WTC11 (cell line): Measurements from ENCODE around the gene ADCY3. TPM values are rescaled to one million over a fixed set of nuclear protein-coding genes. Genes with fewer than 3 reads are reported as not detected.

Experiments
- ATAC-seq: fragments of 200-7000 bp; cut with Tn5 transposase; 2 replicates; pipeline ENCODE4 v1.10.0; 2021; ENCODE audit warnings: mild to moderate bottlenecking, moderate library complexity
- CTCF ChIA-PET: fragments of 300-600 bp; sonication (Branson Sonifier 250); formaldehyde crosslinking; loops from one replicate; lab custom pipeline; 2021; ENCODE audit warnings: antibody characterized with exemption; lab: Charles Lee
- POLR2A ChIA-PET: fragments of 350-600 bp; sonication (Branson Sonifier 250); formaldehyde crosslinking; loops from one replicate; lab custom pipeline; 2021; ENCODE audit warnings: antibody characterized with exemption; lab: Charles Lee
- DNase-seq: peaks from one replicate; pipeline ENCODE4 v3.0.0; 2021; ENCODE audit warnings: low spot score
- H3K27ac Mint-ChIP-seq: 2 replicates; pipeline ENCODE4 v1.8.0; 2021; ENCODE audit warnings: mixed read lengths
- H3K27me3 Mint-ChIP-seq: 2 replicates; pipeline ENCODE4 v1.8.0; 2021; ENCODE audit warnings: low read depth, mild to moderate bottlenecking, moderate library complexity, mixed read lengths
- H3K36me3 Mint-ChIP-seq: 2 replicates; pipeline ENCODE4 v1.8.0; 2021; ENCODE audit warnings: mixed read lengths
- H3K4me1 Mint-ChIP-seq: 2 replicates; pipeline ENCODE4 v1.8.0; 2022; ENCODE audit warnings: mixed read lengths
- H3K4me3 Mint-ChIP-seq: 2 replicates; pipeline ENCODE4 v1.8.0; 2021; ENCODE audit warnings: mild to moderate bottlenecking, moderate library complexity, mixed read lengths
- H3K9me3 Mint-ChIP-seq: 2 replicates; pipeline ENCODE4 v1.8.0; 2021; ENCODE audit warnings: mixed read lengths
- ELF4 ChIP-seq: sonication (generic); formaldehyde crosslinking; IDR thresholded peaks from 2 replicates; pipeline ENCODE4 v1.8.1; 2022; ENCODE audit warnings: low read depth, mild to moderate bottlenecking, moderate library complexity, missing genetic modification reagents
- FOXK1 ChIP-seq: sonication (generic); formaldehyde crosslinking; IDR thresholded peaks from 2 replicates; pipeline ENCODE4 v1.8.0; 2022; ENCODE audit warnings: mild to moderate bottlenecking, moderate library complexity, missing genetic modification reagents
- GABPB1 ChIP-seq: sonication (generic); formaldehyde crosslinking; IDR thresholded peaks from 2 replicates; pipeline ENCODE4 v1.8.1; 2023; ENCODE audit warnings: mild to moderate bottlenecking, missing genetic modification reagents
- MYBL2 ChIP-seq: sonication (generic); formaldehyde crosslinking; IDR thresholded peaks from 2 replicates; pipeline ENCODE4 v1.8.1; 2023; ENCODE audit warnings: mild to moderate bottlenecking, moderate library complexity, missing genetic modification reagents
- NR3C1 ChIP-seq: sonication (generic); formaldehyde crosslinking; conservative IDR thresholded peaks from 2 replicates; pipeline ENCODE4 v1.8.1; 2023; ENCODE audit warnings: low read depth, mild to moderate bottlenecking, missing genetic modification reagents
- RELA ChIP-seq: sonication (generic); formaldehyde crosslinking; IDR thresholded peaks from 2 replicates; pipeline ENCODE4 v1.8.1; 2022; ENCODE audit warnings: missing genetic modification reagents, mild to moderate bottlenecking, borderline replicate concordance
- RORB ChIP-seq: fragments of 250-450 bp; sonication (Bioruptor Pico); IDR thresholded peaks from 2 replicates; pipeline ENCODE4 v1.9.0; 2021; ENCODE audit warnings: mild to moderate bottlenecking
- SP1 ChIP-seq: sonication (generic); formaldehyde crosslinking; conservative IDR thresholded peaks from 2 replicates; pipeline ENCODE4 v1.8.1; 2022; ENCODE audit warnings: missing genetic modification reagents
- TP53 ChIP-seq: sonication (generic); formaldehyde crosslinking; IDR thresholded peaks from 2 replicates; pipeline ENCODE4 v1.8.1; 2023; ENCODE audit warnings: mild to moderate bottlenecking, missing genetic modification reagents
- total RNA-seq: library from RNA; stranded (reverse); gene quantifications from 3 replicates; pipeline ENCODE4 v1.2.3, GENCODE V29; 2021
- TF ChIP-seq, protein P1 (sequence below): sonication (generic); formaldehyde crosslinking; IDR thresholded peaks from 2 replicates; pipeline ENCODE4 v1.8.1; 2023; ENCODE audit warnings: mild to moderate bottlenecking, missing genetic modification reagents
- TF ChIP-seq, protein P2 (sequence below): sonication (generic); formaldehyde crosslinking; IDR thresholded peaks from 2 replicates; pipeline ENCODE4 v1.8.1; 2023; ENCODE audit warnings: mild to moderate bottlenecking, missing genetic modification reagents, moderate library complexity
- TF ChIP-seq, protein P3 (sequence below): sonication (generic); formaldehyde crosslinking; IDR thresholded peaks from 2 replicates; pipeline ENCODE4 v1.8.0; 2023; ENCODE audit warnings: mild to moderate bottlenecking, missing genetic modification reagents
- TF ChIP-seq, protein P4 (sequence below): sonication (generic); formaldehyde crosslinking; IDR thresholded peaks from 2 replicates; pipeline ENCODE4 v1.8.0; 2023; ENCODE audit warnings: missing genetic modification reagents, mild to moderate bottlenecking, borderline replicate concordance
- TF ChIP-seq, protein P5 (sequence below): sonication (generic); formaldehyde crosslinking; IDR thresholded peaks from 2 replicates; pipeline ENCODE4 v1.8.1; 2022; ENCODE audit warnings: low read depth, missing genetic modification reagents, borderline replicate concordance
- TF ChIP-seq, protein P6 (sequence below): sonication (generic); formaldehyde crosslinking; IDR thresholded peaks from 2 replicates; pipeline ENCODE4 v1.8.1; 2022; ENCODE audit warnings: low read depth, mild to moderate bottlenecking, moderate library complexity, missing genetic modification reagents, borderline replicate concordance
- TF ChIP-seq, protein P7 (sequence below): sonication (generic); formaldehyde crosslinking; IDR thresholded peaks from 2 replicates; pipeline ENCODE4 v1.8.1; 2023; ENCODE audit warnings: mild to moderate bottlenecking, missing genetic modification reagents

ADCY3 gene
- total RNA-seq, 1 experiment from 2014 or later: 37.1 TPM

DNA sequence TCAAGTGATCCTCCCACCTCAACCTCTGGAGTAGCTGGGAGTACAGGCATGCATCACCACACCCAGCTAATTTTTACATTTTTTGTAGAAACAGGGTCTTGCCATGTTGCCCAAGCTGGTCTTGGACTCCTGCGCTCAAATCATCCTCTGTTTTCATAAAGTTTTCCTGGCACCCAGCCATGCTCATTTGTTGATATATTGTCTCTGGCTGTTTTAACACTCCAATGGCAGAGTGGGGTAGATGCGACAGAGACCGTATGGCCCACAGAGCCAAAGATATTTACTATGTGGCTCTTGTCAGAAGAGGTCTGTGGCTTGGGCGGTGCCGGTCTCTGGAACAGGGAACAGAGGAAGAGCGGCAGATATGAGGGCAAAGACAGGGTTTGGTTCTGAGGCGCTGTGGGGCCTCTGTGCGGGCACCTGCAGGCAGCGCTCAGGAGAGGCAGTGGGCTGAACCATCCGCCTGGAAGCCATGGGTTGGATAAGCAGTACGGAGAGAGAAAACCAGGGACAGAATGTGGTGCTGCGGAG lies 76.6 kb downstream of the ADCY3 start:
- no peak overlapping the region for H3K27ac Mint-ChIP-seq
- TF ChIP-seq RORB (CRISPR knock-in tag) (no peak), SP1 (CRISPR knock-in tag) (no peak), RELA (no peak), NR3C1 (CRISPR knock-in tag) (no peak), GABPB1 (CRISPR knock-in tag) (no peak), FOXK1 (no peak), MYBL2 (CRISPR knock-in tag) (no peak), ELF4 (CRISPR knock-in tag) (no peak), TP53 (CRISPR knock-in tag) (no peak)
- TF ChIP-seq, protein P1, sequence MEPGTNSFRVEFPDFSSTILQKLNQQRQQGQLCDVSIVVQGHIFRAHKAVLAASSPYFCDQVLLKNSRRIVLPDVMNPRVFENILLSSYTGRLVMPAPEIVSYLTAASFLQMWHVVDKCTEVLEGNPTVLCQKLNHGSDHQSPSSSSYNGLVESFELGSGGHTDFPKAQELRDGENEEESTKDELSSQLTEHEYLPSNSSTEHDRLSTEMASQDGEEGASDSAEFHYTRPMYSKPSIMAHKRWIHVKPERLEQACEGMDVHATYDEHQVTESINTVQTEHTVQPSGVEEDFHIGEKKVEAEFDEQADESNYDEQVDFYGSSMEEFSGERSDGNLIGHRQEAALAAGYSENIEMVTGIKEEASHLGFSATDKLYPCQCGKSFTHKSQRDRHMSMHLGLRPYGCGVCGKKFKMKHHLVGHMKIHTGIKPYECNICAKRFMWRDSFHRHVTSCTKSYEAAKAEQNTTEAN: no peak
- TF ChIP-seq, protein P2, sequence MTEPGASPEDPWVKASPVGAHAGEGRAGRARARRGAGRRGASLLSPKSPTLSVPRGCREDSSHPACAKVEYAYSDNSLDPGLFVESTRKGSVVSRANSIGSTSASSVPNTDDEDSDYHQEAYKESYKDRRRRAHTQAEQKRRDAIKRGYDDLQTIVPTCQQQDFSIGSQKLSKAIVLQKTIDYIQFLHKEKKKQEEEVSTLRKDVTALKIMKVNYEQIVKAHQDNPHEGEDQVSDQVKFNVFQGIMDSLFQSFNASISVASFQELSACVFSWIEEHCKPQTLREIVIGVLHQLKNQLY (CRISPR knock-in tag): no peak
- TF ChIP-seq, protein P3, sequence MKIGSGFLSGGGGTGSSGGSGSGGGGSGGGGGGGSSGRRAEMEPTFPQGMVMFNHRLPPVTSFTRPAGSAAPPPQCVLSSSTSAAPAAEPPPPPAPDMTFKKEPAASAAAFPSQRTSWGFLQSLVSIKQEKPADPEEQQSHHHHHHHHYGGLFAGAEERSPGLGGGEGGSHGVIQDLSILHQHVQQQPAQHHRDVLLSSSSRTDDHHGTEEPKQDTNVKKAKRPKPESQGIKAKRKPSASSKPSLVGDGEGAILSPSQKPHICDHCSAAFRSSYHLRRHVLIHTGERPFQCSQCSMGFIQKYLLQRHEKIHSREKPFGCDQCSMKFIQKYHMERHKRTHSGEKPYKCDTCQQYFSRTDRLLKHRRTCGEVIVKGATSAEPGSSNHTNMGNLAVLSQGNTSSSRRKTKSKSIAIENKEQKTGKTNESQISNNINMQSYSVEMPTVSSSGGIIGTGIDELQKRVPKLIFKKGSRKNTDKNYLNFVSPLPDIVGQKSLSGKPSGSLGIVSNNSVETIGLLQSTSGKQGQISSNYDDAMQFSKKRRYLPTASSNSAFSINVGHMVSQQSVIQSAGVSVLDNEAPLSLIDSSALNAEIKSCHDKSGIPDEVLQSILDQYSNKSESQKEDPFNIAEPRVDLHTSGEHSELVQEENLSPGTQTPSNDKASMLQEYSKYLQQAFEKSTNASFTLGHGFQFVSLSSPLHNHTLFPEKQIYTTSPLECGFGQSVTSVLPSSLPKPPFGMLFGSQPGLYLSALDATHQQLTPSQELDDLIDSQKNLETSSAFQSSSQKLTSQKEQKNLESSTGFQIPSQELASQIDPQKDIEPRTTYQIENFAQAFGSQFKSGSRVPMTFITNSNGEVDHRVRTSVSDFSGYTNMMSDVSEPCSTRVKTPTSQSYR (CRISPR knock-in tag): no peak
- TF ChIP-seq, protein P4, sequence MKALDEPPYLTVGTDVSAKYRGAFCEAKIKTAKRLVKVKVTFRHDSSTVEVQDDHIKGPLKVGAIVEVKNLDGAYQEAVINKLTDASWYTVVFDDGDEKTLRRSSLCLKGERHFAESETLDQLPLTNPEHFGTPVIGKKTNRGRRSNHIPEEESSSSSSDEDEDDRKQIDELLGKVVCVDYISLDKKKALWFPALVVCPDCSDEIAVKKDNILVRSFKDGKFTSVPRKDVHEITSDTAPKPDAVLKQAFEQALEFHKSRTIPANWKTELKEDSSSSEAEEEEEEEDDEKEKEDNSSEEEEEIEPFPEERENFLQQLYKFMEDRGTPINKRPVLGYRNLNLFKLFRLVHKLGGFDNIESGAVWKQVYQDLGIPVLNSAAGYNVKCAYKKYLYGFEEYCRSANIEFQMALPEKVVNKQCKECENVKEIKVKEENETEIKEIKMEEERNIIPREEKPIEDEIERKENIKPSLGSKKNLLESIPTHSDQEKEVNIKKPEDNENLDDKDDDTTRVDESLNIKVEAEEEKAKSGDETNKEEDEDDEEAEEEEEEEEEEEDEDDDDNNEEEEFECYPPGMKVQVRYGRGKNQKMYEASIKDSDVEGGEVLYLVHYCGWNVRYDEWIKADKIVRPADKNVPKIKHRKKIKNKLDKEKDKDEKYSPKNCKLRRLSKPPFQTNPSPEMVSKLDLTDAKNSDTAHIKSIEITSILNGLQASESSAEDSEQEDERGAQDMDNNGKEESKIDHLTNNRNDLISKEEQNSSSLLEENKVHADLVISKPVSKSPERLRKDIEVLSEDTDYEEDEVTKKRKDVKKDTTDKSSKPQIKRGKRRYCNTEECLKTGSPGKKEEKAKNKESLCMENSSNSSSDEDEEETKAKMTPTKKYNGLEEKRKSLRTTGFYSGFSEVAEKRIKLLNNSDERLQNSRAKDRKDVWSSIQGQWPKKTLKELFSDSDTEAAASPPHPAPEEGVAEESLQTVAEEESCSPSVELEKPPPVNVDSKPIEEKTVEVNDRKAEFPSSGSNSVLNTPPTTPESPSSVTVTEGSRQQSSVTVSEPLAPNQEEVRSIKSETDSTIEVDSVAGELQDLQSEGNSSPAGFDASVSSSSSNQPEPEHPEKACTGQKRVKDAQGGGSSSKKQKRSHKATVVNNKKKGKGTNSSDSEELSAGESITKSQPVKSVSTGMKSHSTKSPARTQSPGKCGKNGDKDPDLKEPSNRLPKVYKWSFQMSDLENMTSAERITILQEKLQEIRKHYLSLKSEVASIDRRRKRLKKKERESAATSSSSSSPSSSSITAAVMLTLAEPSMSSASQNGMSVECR (CRISPR knock-in tag): no peak
- TF ChIP-seq, protein P5, sequence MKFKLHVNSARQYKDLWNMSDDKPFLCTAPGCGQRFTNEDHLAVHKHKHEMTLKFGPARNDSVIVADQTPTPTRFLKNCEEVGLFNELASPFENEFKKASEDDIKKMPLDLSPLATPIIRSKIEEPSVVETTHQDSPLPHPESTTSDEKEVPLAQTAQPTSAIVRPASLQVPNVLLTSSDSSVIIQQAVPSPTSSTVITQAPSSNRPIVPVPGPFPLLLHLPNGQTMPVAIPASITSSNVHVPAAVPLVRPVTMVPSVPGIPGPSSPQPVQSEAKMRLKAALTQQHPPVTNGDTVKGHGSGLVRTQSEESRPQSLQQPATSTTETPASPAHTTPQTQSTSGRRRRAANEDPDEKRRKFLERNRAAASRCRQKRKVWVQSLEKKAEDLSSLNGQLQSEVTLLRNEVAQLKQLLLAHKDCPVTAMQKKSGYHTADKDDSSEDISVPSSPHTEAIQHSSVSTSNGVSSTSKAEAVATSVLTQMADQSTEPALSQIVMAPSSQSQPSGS (CRISPR knock-in tag): no peak
- TF ChIP-seq, protein P6, sequence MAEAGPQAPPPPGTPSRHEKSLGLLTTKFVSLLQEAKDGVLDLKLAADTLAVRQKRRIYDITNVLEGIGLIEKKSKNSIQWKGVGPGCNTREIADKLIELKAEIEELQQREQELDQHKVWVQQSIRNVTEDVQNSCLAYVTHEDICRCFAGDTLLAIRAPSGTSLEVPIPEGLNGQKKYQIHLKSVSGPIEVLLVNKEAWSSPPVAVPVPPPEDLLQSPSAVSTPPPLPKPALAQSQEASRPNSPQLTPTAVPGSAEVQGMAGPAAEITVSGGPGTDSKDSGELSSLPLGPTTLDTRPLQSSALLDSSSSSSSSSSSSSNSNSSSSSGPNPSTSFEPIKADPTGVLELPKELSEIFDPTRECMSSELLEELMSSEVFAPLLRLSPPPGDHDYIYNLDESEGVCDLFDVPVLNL (CRISPR knock-in tag): no peak
- TF ChIP-seq, protein P7, sequence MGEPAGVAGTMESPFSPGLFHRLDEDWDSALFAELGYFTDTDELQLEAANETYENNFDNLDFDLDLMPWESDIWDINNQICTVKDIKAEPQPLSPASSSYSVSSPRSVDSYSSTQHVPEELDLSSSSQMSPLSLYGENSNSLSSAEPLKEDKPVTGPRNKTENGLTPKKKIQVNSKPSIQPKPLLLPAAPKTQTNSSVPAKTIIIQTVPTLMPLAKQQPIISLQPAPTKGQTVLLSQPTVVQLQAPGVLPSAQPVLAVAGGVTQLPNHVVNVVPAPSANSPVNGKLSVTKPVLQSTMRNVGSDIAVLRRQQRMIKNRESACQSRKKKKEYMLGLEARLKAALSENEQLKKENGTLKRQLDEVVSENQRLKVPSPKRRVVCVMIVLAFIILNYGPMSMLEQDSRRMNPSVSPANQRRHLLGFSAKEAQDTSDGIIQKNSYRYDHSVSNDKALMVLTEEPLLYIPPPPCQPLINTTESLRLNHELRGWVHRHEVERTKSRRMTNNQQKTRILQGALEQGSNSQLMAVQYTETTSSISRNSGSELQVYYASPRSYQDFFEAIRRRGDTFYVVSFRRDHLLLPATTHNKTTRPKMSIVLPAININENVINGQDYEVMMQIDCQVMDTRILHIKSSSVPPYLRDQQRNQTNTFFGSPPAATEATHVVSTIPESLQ (CRISPR knock-in tag): no peak
- TF ChIP-seq, all 79 proteins: peak for 0
- Mint-ChIP-seq H3K9me3 (peaks cover 28% of the 10 kb centered on the region), H3K4me1 (peaks cover 13% of the 10 kb centered on the region), H3K27me3 (no peaks in the 10 kb centered on the region; the same call in none of the 2 replicates), H3K36me3 (peaks cover 34% of the 10 kb centered on the region), H3K4me3 (no peak overlapping the region)
- ChIA-PET POLR2A (no interaction called here), CTCF (no interaction called here)
- DNase-seq (no peak), ATAC-seq (no peak)
